Measurements from ENCODE around the gene LY9.

GRCh38 chr1:160761886-160762285 lies 34.1 kb upstream of the LY9 start:
- no peak for TF ChIP-seq YY1 (IDR thresholded peaks at IDR 0.05; ENCODE audit: insufficient read depth, insufficient read length)
- no peak for TF ChIP-seq ZNF274 (IDR thresholded peaks at IDR 0.05; ENCODE audit: low read depth, low read length)

Measured in NT2/D1 (cell line).